ENCODE results near the gene SIN3B. TPM values are rescaled to one million over a fixed set of nuclear protein-coding genes. Genes with fewer than 3 reads are reported as not detected.

SIN3B gene
- total and polyA plus RNA-seq, 9 of the 15 experiments (the other 6 are each of a cell fraction or from before 2014, with no cell fraction given), result 0.51 to 34.2 (median 14.3) TPM

DNA sequence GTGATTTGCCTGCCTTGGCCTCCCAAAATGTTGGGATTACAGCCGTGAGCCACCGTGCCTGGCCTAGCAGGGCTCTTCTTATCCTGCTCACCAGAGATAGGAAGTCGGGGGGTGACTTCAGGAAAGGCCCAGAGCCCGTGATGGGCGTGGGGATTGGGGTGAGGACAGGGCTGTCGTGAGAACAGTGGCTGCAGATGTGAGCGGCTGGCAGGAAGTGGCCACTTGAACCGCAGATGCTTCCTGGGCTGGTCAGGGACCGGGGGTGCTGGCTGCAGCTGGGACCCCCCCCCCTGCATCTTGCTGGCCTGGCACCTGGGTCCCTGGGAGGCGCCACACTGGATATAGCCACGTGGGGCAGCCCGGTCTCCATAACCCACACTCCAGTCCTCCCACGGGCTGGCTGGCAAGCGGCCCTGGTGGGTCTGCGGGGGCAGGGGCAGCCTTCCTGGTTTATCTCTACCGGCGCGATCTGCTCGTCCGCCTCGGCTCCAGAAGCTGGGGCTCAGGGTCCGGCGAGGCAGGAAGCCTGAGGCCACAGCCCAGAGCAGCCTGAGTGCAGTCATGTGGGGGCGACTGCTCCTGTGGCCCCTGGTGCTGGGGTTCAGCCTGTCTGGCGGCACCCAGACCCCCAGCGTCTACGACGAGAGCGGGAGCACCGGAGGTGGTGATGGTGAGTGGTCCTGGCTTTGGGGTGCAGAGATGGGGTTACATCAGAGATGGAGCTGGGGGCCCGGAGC lies 59.6 kb downstream of the SIN3B start, which contains the start of gene F2RL3 (continued):
- TF ChIP-seq, protein P1, sequence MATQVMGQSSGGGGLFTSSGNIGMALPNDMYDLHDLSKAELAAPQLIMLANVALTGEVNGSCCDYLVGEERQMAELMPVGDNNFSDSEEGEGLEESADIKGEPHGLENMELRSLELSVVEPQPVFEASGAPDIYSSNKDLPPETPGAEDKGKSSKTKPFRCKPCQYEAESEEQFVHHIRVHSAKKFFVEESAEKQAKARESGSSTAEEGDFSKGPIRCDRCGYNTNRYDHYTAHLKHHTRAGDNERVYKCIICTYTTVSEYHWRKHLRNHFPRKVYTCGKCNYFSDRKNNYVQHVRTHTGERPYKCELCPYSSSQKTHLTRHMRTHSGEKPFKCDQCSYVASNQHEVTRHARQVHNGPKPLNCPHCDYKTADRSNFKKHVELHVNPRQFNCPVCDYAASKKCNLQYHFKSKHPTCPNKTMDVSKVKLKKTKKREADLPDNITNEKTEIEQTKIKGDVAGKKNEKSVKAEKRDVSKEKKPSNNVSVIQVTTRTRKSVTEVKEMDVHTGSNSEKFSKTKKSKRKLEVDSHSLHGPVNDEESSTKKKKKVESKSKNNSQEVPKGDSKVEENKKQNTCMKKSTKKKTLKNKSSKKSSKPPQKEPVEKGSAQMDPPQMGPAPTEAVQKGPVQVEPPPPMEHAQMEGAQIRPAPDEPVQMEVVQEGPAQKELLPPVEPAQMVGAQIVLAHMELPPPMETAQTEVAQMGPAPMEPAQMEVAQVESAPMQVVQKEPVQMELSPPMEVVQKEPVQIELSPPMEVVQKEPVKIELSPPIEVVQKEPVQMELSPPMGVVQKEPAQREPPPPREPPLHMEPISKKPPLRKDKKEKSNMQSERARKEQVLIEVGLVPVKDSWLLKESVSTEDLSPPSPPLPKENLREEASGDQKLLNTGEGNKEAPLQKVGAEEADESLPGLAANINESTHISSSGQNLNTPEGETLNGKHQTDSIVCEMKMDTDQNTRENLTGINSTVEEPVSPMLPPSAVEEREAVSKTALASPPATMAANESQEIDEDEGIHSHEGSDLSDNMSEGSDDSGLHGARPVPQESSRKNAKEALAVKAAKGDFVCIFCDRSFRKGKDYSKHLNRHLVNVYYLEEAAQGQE (IDR thresholded peaks at IDR 0.05; ENCODE audit: borderline replicate concordance), result no peak; the same call in 1 of the 2 replicates
- TF ChIP-seq, protein P1 (CRISPR knock-in tag; IDR thresholded peaks at IDR 0.05; ENCODE audit: low read depth), result 0 out of 2 replicates have a peak, but pooled peaks have one; percentile 22
- TF ChIP-seq NEUROD1 (IDR thresholded peaks at IDR 0.05; ENCODE audit: borderline replicate concordance, low read depth, low read length, partially characterized antibody) (no peak), STAT5B (CRISPR knock-in tag; IDR thresholded peaks at IDR 0.05) (no peak), SIX5 (IDR thresholded peaks at IDR 0.05; ENCODE audit: borderline replicate concordance in 1 of 2, insufficient read depth in 1 of 2, low read depth in 1 of 2, low read length in 2 of 2) (no peak), ZNF561 (CRISPR knock-in tag; conservative IDR thresholded peaks at IDR 0.05) (no peak), XRCC4 (IDR thresholded peaks at IDR 0.05; ENCODE audit: extremely low read depth, insufficient read depth, insufficient read length) (no peak), GTF2A2 (tag; IDR thresholded peaks at IDR 0.05) (no peak), NFRKB (IDR thresholded peaks at IDR 0.05; ENCODE audit: low read depth) (peak; percentile 65; the same call in 1 of the 2 replicates), ZNF77 (CRISPR knock-in tag; IDR thresholded peaks at IDR 0.05) (no peak), BACH1 (tag; IDR thresholded peaks at IDR 0.05) (peak; percentile 41; the same call in 1 of the 2 replicates), PRMT5 (CRISPR knock-in tag; IDR thresholded peaks at IDR 0.05) (no peak), TBP (optimal IDR thresholded peaks at IDR 0.05; ENCODE audit: low read depth, low read length) (no peak), RBFOX2 (IDR thresholded peaks at IDR 0.05; ENCODE audit: low read depth, low read length) (peak; percentile 78), ZNF431 (CRISPR knock-in tag; IDR thresholded peaks at IDR 0.05) (no peak), ZNF263 (CRISPR knock-in tag; IDR thresholded peaks at IDR 0.05; ENCODE audit: borderline replicate concordance) (peak; percentile 58; the same call in 1 of the 2 replicates)
- TF ChIP-seq, protein P2, sequence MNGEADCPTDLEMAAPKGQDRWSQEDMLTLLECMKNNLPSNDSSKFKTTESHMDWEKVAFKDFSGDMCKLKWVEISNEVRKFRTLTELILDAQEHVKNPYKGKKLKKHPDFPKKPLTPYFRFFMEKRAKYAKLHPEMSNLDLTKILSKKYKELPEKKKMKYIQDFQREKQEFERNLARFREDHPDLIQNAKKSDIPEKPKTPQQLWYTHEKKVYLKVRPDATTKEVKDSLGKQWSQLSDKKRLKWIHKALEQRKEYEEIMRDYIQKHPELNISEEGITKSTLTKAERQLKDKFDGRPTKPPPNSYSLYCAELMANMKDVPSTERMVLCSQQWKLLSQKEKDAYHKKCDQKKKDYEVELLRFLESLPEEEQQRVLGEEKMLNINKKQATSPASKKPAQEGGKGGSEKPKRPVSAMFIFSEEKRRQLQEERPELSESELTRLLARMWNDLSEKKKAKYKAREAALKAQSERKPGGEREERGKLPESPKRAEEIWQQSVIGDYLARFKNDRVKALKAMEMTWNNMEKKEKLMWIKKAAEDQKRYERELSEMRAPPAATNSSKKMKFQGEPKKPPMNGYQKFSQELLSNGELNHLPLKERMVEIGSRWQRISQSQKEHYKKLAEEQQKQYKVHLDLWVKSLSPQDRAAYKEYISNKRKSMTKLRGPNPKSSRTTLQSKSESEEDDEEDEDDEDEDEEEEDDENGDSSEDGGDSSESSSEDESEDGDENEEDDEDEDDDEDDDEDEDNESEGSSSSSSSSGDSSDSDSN (IDR thresholded peaks at IDR 0.05; ENCODE audit: borderline replicate concordance in 1 of 2, low read depth in 2 of 2, low read length in 2 of 2), result peak; percentile 55 to 77; a peak in 2 of 4 replicates
